H1 (cell line): ENCODE results near the gene ASPG. TPM values are rescaled to one million over a fixed set of nuclear protein-coding genes. Genes with fewer than 3 reads are reported as not detected.

Experiments
- BRCA1 ChIP-seq: IDR thresholded peaks from 2 replicates; pipeline ENCODE4 v1.6.1; 2012; ENCODE audit warnings: low read depth, low read length, improper control_type of control experiment
- HDAC2 ChIP-seq, 2 experiments: fragments of 300-600 bp in 1 of 2; sonication (generic) in 1 of 2; IDR thresholded peaks; 2 replicates each; pipeline ENCODE4 v1.6.1; 2011 to 2012; ENCODE audit warnings: low read depth in 2 of 2, low read length in 2 of 2, mild to moderate bottlenecking in 2 of 2, moderate library complexity in 2 of 2, borderline replicate concordance in 1 of 2, inconsistent platforms in 1 of 2
- NANOG ChIP-seq: IDR thresholded peaks from 2 replicates; pipeline ENCODE4 v1.6.1; 2011; ENCODE audit warnings: low read length, low read depth, mild to moderate bottlenecking, inconsistent platforms; ENCODE audit not compliant: insufficient read depth, poor library complexity, severe bottlenecking
- POU5F1 ChIP-seq: IDR thresholded peaks from 2 replicates; pipeline ENCODE4 v1.6.1; 2011; ENCODE audit warnings: low read depth, mild to moderate bottlenecking, low read length, moderate library complexity
- RXRA ChIP-seq: IDR thresholded peaks from 2 replicates; pipeline ENCODE4 v1.6.1; 2011; ENCODE audit warnings: low read depth, mild to moderate bottlenecking, low read length, moderate library complexity; ENCODE audit not compliant: insufficient read depth
- YY1 ChIP-seq: IDR thresholded peaks from 2 replicates; pipeline ENCODE4 v1.6.1; 2011; ENCODE audit warnings: low read depth, mild to moderate bottlenecking, low read length
- polyA plus RNA-seq, 7 experiments: library from polyadenylated mRNA; depleted of rRNA in 3 of 7; stranded (reverse) in 5 of 7; unstranded in 2 of 7; fragments of >200 nt in 5 of 7; fragments of 200-250 nt in 2 of 7; gene quantifications; 1 replicate in 5 of 7; 2 replicates in 1 of 7; 4 replicates in 1 of 7; pipeline versions ENCODE4 v1.2.1 to v1.2.3, GENCODE V29; 2011 to 2013; ENCODE audit warnings: missing spikeins in 2 of 7, mixed read lengths in 2 of 7
- total RNA-seq: library from RNA; stranded (reverse); fragmentation: NEBNext Ultra II Directional; extraction: Animal tissue kit (Norgen Biotek cat#: 25700); gene quantifications from 2 replicates; pipeline ENCODE4 v1.2.1, GENCODE V29; 2021
- TF ChIP-seq, protein P1 (sequence below): IDR thresholded peaks from 2 replicates; pipeline ENCODE4 v1.6.1; 2012; ENCODE audit warnings: inconsistent platforms

The ASPG gene
- total and polyA plus RNA-seq, 2 of the 8 experiments (the other 6 are each of a cell fraction or from before 2014, with no cell fraction given), result 0.34 to 0.59 TPM

DNA sequence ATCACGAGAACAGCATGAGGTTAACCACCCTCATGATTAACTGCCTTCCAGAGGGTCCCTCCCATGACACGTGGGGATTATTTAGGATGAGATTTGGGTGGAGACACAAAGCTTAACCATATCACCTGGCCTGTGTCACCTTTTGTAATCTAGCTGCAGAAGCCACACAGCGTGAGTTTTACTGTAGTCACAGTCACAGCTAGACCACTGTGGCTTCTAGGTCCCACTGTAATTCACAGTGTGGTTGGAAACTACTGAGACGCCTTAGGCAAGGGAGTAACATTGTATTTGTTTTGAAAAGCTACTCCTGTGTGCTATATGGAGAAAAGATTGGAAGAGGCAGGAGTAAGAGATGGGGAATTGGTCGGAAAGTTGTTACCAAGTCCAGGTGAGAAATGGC, 46.3 kb upstream of the ASPG start (continued):
- TF ChIP-seq POU5F1, result no peak
- no peak for TF ChIP-seq NANOG
- TF ChIP-seq YY1, result no peak
- TF ChIP-seq BRCA1, result no peak
- TF ChIP-seq, protein P1, sequence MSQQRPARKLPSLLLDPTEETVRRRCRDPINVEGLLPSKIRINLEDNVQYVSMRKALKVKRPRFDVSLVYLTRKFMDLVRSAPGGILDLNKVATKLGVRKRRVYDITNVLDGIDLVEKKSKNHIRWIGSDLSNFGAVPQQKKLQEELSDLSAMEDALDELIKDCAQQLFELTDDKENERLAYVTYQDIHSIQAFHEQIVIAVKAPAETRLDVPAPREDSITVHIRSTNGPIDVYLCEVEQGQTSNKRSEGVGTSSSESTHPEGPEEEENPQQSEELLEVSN, result no peak
- TF ChIP-seq HDAC2 (IDR thresholded peaks at IDR 0.05; ENCODE audit: borderline replicate concordance in 1 of 2, low read depth in 2 of 2, low read length in 2 of 2), result no peak
- no peak for TF ChIP-seq RXRA
